ENCODE measurements around the gene IFFO2. TPM values are rescaled to one million over a fixed set of nuclear protein-coding genes. Genes with fewer than 3 reads are reported as not detected.

The IFFO2 gene
- total and polyA plus RNA-seq, 2 of the 13 experiments (the other 11 are each of a cell fraction or from before 2014, with no cell fraction given), result 7.3 to 16.7 TPM

- no peak for TF ChIP-seq ARID4A (CRISPR knock-in tag; IDR thresholded peaks at IDR 0.05; ENCODE audit: borderline replicate concordance)
- TF ChIP-seq CREB3 (CRISPR knock-in tag; IDR thresholded peaks at IDR 0.05), result no peak
- no peak for TF ChIP-seq JUN (CRISPR knock-in tag; IDR thresholded peaks at IDR 0.05)
- no peak; the same call in 1 of the 2 replicates for TF ChIP-seq RXRA (CRISPR knock-in tag; IDR thresholded peaks at IDR 0.05)
- TF ChIP-seq KDM4B (CRISPR knock-in tag; IDR thresholded peaks at IDR 0.05), result no peak
- TF ChIP-seq TFAP4 (IDR thresholded peaks at IDR 0.05; ENCODE audit: borderline replicate concordance, low read depth), result no peak
- TF ChIP-seq ZNF24 (IDR thresholded peaks at IDR 0.05), result peak; percentile 87
- no peak for TF ChIP-seq ARID2 (CRISPR knock-in tag; IDR thresholded peaks at IDR 0.05; ENCODE audit: borderline replicate concordance)
- TF ChIP-seq PRMT3 (CRISPR knock-in tag; IDR thresholded peaks at IDR 0.05; ENCODE audit: borderline replicate concordance, low read depth), result no peak
- peak; percentile 29; the same call in 1 of the 2 replicates for TF ChIP-seq HNF4G (IDR thresholded peaks at IDR 0.05; ENCODE audit: borderline replicate concordance, low read depth, low read length)
- no peak for TF ChIP-seq HNF4G (CRISPR knock-in tag; IDR thresholded peaks at IDR 0.05; ENCODE audit: borderline replicate concordance, low read depth)
- TF ChIP-seq ZNF710 (CRISPR knock-in tag; IDR thresholded peaks at IDR 0.05; ENCODE audit: borderline replicate concordance), result no peak
- TF ChIP-seq ZNF766 (CRISPR knock-in tag; IDR thresholded peaks at IDR 0.05; ENCODE audit: borderline replicate concordance), result no peak
- no peak for TF ChIP-seq ATF1 (CRISPR knock-in tag; IDR thresholded peaks at IDR 0.05)
- TF ChIP-seq ZBTB37 (CRISPR knock-in tag; IDR thresholded peaks at IDR 0.05), result no peak
- no peak; the same call in 2 of the 3 replicates for TF ChIP-seq MXI1 (IDR thresholded peaks at IDR 0.05; ENCODE audit: borderline replicate concordance, low read depth, low read length)
- no peak for TF ChIP-seq MED13 (CRISPR knock-in tag; IDR thresholded peaks at IDR 0.05)
- TF ChIP-seq IRF1 (CRISPR knock-in tag; IDR thresholded peaks at IDR 0.05; ENCODE audit: low read depth), result no peak
- no peak for TF ChIP-seq NFE2 (CRISPR knock-in tag; IDR thresholded peaks at IDR 0.05)
These were observed 1.2 kb upstream of the IFFO2 start (continued) for GRCh38 chr1:18957532-18958300.
